HG03457 (cell line): ENCODE results near the gene VCPKMT.

Experiments used
- ATAC-seq: cut with Tn5 transposase; IDR thresholded peaks from one replicate; pipeline ENCODE4 v1.9.1; 2021; ENCODE audit warnings: moderate number of reproducible peaks; ENCODE audit not compliant: unreplicated experiment

Gene VCPKMT

GRCh38 chr14:50068496-50068895 lies 47.9 kb downstream of the VCPKMT start:
- ATAC-seq, result no peak

- no peak for ATAC-seq
Observed at GRCh38 chr14:50067723-50068495, 48.5 kb downstream of the VCPKMT start.

- ATAC-seq, result no peak
Observed at GRCh38 chr14:50065583-50065982, 50.8 kb downstream of the VCPKMT start.

GRCh38 chr14:50064993-50065392 lies 51.4 kb downstream of the VCPKMT start:
- peak; percentile 47 for ATAC-seq

- no peak for ATAC-seq
Observed at GRCh38 chr14:50063876-50064420, 52.4 kb downstream of the VCPKMT start.

- no peak for ATAC-seq
Observed at GRCh38 chr14:50062438-50063085, 53.8 kb downstream of the VCPKMT start.

GRCh38 chr14:50061664-50062437 lies 54.5 kb downstream of the VCPKMT start:
- ATAC-seq, result peak; percentile 40

- peak; percentile 2 for ATAC-seq
Observed at GRCh38 chr14:50060871-50061663, 55.3 kb downstream of the VCPKMT start.

GRCh38 chr14:50059763-50060616 lies 56.4 kb downstream of the VCPKMT start:
- no peak for ATAC-seq
